Lower leg skin (tissue), 4 donors: ENCODE data around the gene CCDC78. TPM values are rescaled to one million over a fixed set of nuclear protein-coding genes. Genes with fewer than 3 reads are reported as not detected.

Source experiments
- DNase-seq, 2 donors: peaks; one replicate each; pipeline ENCODE4 v3.0.0-alpha.2; 2019; ENCODE audit warnings: low spot score in 2 of 2
- H3K4me3 ChIP-seq: fragments of 200-600 bp; sonication (generic); 2 replicates; pipeline ENCODE4 v1.5.1; 2017; ENCODE audit warnings: mild to moderate bottlenecking, low read depth; ENCODE audit not compliant: poor library complexity, severe bottlenecking
- CTCF ChIP-seq, 3 donors: fragments of 450-650 bp; IDR thresholded peaks; one replicate each; pipeline ENCODE4 v1.5.1; 2016; ENCODE audit warnings: antibody characterized with exemption in 3 of 3, mild to moderate bottlenecking in 3 of 3, moderate library complexity in 2 of 3
- POLR2A ChIP-seq, 2 donors: fragments of 450-650 bp; IDR thresholded peaks; one replicate each; pipeline ENCODE4 v1.6.1; 2016 to 2017; ENCODE audit warnings: antibody characterized with exemption in 2 of 2, mild to moderate bottlenecking in 1 of 2, moderate library complexity in 1 of 2
- WGBS, 2 donors: methylation state at CpG; one replicate each; pipeline ENCODE4 v1.1.5; 2018; 5-methylcytosine and 5-hydroxymethylcytosine counted together
- intact Hi-C: fragments of 100-400 bp; cut with DNase I; formaldehyde crosslinking; loops from one replicate; pipeline ENCODE4 v1.15.0; 2023; ENCODE audit warnings: low total_unique reads
- total RNA-seq, 4 donors: library from RNA; depleted of rRNA; stranded (reverse); fragments of >200 nt; gene quantifications; one replicate each; pipeline ENCODE4 v1.1.0, GENCODE V29; 2016

Gene CCDC78
- total RNA-seq, 4 donors from 2014 or later = 0.52 to 0.55 TPM; not detected in 2

- TF ChIP-seq CTCF (IDR thresholded peaks at IDR 0.05) (no peak), POLR2A (IDR thresholded peaks at IDR 0.05) (no peak)
- WGBS, 2 donors = 49 to 54% methylated on average over 6 to 22 of the region's 25 CpGs
- no peak for DNase-seq
These were observed 50.2 kb downstream of the CCDC78 start for GRCh38 chr16:675884-676564.

DNA sequence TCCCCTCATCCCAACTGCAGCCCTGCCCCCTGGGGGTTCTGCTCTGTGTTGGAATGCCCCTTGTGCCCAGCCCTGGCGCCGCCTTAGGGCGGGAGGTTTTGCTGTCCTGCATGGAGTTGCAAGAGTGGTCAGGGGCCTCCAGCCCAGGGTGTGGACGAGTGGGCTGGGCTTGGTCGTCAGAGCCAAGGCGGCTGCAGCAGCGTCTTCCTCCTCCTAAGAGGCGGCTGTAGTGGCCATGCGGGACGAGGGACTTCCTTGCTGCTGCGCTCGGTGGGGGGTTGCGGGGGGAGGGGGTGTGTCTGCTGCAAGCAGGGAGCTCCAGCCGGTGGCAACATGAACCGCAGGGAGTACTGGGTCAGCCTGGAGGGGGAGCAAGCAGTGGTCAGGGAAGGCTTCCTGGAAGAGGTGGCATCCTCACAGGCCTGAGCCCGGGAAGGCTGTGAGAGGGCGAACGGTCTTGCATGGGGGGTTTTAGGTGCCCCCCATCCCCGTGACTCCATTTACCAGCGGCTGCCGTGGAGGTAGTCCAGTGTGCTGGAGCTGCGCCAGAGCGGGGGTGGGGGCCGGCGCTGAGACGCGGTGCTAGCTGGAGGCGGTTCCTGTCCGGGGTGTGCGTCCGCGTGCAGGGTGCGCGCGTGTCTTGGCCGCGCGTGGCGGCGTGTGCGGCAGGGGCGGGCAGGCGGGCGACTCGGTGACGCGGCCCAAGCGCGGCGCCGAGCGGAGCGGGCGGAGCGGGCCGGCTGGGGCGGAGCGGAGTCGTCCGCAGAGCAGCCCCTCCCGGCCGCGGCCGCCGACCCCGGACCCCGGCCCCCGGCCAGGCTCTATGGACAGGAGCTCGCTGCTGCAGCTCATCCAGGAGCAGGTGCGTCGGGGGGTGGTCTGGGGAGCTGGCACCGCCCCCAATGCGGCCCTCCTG, 51.0 kb downstream of the CCDC78 start, which contains the start of gene RHBDL1:
Gene RHBDL1 (plus strand): TSS at position 704 of the 916 bp plus-strand sequence. CDS start 120 bp downstream, at position 824.
- TF ChIP-seq POLR2A (IDR thresholded peaks at IDR 0.05) (no peak), CTCF (IDR thresholded peaks at IDR 0.05) (no peak)
- intact Hi-C loops = no loop called here

More at GRCh38 chr16:675884-676564, 50.2 kb downstream of the CCDC78 start:
- no peak overlapping the region for H3K4me3 ChIP-seq
- intact Hi-C loops = no loop called here

DNA sequence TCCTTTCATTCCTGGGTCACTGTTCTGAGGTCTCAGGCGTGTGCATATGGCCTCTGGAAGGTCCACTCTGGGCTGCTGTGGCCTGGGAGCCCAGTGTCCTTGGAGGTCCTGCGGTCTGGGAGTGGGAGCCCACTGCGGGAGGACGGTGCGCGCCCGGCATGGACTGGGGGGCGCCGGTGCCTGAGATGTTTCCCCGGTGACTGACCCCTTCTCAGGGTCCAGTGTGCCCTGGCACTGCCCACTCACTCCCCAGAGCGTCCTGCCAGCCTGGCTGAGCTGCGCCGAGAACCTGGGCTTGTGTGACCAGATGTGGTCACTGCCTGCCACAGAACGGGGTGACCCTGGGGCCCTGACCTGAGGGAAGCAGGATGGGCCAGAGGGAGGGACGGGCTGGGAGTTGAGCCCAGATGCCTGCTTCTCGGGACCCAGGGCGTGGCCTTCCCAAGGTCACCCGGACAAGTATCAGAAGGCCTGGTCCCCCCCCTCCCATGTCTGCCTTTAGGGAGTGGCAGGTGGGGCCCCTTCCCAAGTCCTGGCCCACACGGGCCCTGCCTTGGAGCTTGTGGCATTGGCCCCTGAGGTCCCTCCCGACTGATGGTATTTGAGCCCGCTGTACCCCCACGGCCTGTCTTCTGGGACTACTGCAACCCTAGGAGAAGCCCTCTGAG, 51.9 kb downstream of the CCDC78 start:
- TF ChIP-seq POLR2A (IDR thresholded peaks at IDR 0.05) (no peak), CTCF (IDR thresholded peaks at IDR 0.05) (no peak)
- H3K4me3 ChIP-seq = no peak overlapping the region
- DNase-seq = no peak
- WGBS, 2 donors = 79 to 97% methylated on average over 13 to 20 of the region's 22 CpGs
- intact Hi-C loops = no loop called here

More for the DNA sequence above, 51.0 kb downstream of the CCDC78 start, which contains the start of gene RHBDL1:
- 10 to 11% methylated on average over 33 to 37 of the region's 73 CpGs for WGBS, 2 donors
- no peak for DNase-seq
- no peak within 1 kb of the TSS for H3K4me3 ChIP-seq

GRCh38 chr16:673399-673991, 52.7 kb downstream of the CCDC78 start:
- TF ChIP-seq CTCF (IDR thresholded peaks at IDR 0.05) (no peak), POLR2A (IDR thresholded peaks at IDR 0.05) (no peak)
- WGBS, 2 donors = 86 to 89% methylated on average over 18 of the region's 18 CpGs
- DNase-seq = no peak
- H3K4me3 ChIP-seq = no peak overlapping the region
- intact Hi-C loops = no loop called here

DNA sequence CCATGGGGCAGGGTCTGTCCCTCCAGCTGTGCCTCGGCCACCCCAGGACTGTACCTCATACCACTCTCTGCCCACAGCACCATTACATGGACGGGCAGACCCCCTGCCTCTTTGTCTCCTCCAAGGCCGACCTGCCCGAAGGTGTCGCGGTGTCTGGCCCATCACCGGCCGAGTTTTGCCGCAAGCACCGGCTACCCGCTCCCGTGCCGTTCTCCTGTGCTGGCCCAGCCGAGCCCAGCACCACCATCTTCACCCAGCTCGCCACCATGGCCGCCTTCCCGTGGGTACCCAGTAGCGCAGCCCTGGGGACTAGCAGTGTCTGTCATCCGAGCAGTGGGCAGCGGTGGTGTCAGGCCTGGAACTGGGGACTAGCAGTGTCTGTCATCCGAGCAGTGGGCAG, 53.4 kb downstream of the CCDC78 start:
- WGBS, 2 donors = 93% methylated on average over 18 to 21 of the region's 21 CpGs
- TF ChIP-seq POLR2A (IDR thresholded peaks at IDR 0.05) = no peak
- no peak for TF ChIP-seq CTCF (IDR thresholded peaks at IDR 0.05)
- DNase-seq = no peak
- no peak overlapping the region for H3K4me3 ChIP-seq
- intact Hi-C loops = no loop called here
